ENCODE results near the gene DUSP22.

DUSP22 gene

GRCh38 chr6:311679-312220 is 19.5 kb downstream of the DUSP22 start:
- no peak for DNase-seq

GRCh38 chr6:313087-313486 is 20.8 kb downstream of the DUSP22 start:
- DNase-seq: no peak

- no peak for DNase-seq
Observed at GRCh38 chr6:313917-314316, 21.6 kb downstream of the DUSP22 start.

- no peak for DNase-seq
Observed at GRCh38 chr6:314377-314776, 22.1 kb downstream of the DUSP22 start.

- DNase-seq: no peak
Observed at GRCh38 chr6:315226-315625, 22.9 kb downstream of the DUSP22 start.

- no peak for DNase-seq
Observed at GRCh38 chr6:315921-316752, 23.9 kb downstream of the DUSP22 start.

GRCh38 chr6:316753-317038 is 24.4 kb downstream of the DUSP22 start:
- no peak for DNase-seq

- no peak for DNase-seq
Observed at GRCh38 chr6:317060-317447, 24.8 kb downstream of the DUSP22 start.

- peak; percentile 65 for DNase-seq
Observed at GRCh38 chr6:317448-318144, 25.3 kb downstream of the DUSP22 start.

GRCh38 chr6:318243-318890 is 26.1 kb downstream of the DUSP22 start:
- DNase-seq: no peak

GRCh38 chr6:319177-320131 is 27.2 kb downstream of the DUSP22 start:
- no peak for DNase-seq

- no peak for DNase-seq
Observed at GRCh38 chr6:320351-321157, 28.3 kb downstream of the DUSP22 start.

GRCh38 chr6:321158-321438 is 28.8 kb downstream of the DUSP22 start:
- no peak for DNase-seq

- DNase-seq: peak; percentile 69
Observed at GRCh38 chr6:321536-322258, 29.4 kb downstream of the DUSP22 start.

- no peak for DNase-seq
Observed at GRCh38 chr6:322259-322930, 30.1 kb downstream of the DUSP22 start.

GRCh38 chr6:322940-323729 is 30.8 kb downstream of the DUSP22 start:
- no peak for DNase-seq

- no peak for DNase-seq
Observed at GRCh38 chr6:323730-324088, 31.4 kb downstream of the DUSP22 start.

- no peak for DNase-seq
Observed at GRCh38 chr6:324116-324728, 31.9 kb downstream of the DUSP22 start.

GRCh38 chr6:324729-325125 is 32.4 kb downstream of the DUSP22 start:
- no peak for DNase-seq

All from suppressor macrophage treated with lipopolysaccharide for 4 hours (primary cell).